T1000 (cell line): Measurements from ENCODE around the gene ADAMTS2.
A peak's percentile ranks its signal among the peaks of the same experiment; 100 is the strongest.

ENCODE experiments used
- DNase-seq: peaks from one replicate; lab custom pipeline; 2025; ENCODE audit warnings: mixed read lengths; lab: John Stamatoyannopoulos, UW

The ADAMTS2 gene

DNA sequence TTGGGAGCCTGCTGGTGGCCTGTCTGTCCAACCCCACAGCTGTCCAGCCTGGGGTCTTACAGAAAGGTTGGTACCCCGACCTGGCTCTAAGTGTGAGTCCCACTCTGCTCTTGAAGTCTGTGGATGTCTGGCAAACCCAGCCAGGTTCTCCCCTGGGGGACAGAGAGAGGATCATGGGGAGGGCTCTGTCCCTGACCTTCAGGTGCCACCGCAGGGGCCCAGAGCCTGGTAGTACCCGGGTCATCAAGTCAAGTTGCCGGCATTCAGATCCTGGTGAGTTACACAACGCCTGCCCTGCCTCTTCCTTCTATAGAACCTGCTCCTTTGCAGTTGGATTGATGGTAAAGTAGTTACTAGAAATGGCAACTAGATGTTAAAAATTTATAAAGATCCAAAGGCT lies 66.7 kb downstream of the ADAMTS2 start:
- no peak for DNase-seq

DNA sequence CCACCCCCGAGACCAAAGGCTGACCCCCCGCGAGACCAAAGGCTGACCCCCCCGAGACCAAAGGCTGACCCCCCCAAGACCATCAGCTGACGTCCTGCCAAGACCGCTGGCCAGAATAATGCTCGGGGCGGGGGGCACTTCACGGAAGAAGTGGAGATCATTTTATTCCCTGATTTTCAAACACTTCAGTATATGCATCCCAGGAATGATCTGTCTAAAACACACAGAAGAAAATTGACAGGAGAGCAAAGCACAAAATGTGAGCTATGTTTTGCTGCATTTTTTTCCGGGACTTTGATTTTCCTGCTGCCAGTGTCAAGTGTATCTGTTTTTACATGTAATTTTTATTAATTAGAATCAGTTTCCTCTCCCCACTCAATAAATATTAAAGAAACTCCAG lies 67.1 kb downstream of the ADAMTS2 start:
- no peak for DNase-seq

DNA sequence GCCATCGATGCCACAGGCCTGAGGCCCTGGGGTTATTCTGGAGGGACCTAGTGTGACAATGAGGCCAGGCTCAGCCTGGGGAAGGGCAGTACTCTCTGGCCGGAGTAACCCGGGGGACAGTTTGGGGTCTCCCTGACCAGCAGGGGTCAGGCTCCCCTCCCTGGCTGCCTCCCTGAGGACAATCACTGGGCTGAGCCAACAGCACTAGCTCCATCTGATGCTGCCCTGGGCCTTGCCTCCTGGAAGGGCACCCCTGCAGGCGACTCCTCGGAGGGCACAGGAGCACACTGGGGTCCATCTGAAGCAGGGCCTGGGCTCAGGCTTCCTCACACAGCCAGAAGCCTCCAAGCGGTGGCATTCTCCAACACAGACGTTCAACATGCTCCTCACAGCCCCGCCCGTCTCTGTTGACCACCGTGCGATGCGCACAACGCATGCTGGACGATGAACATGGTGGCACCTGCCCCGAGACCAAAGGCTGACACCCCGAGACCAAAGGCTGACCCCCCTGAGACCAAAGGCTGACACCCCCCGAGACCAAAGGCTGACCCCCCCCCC lies 68.3 kb downstream of the ADAMTS2 start:
- no peak for DNase-seq

DNA sequence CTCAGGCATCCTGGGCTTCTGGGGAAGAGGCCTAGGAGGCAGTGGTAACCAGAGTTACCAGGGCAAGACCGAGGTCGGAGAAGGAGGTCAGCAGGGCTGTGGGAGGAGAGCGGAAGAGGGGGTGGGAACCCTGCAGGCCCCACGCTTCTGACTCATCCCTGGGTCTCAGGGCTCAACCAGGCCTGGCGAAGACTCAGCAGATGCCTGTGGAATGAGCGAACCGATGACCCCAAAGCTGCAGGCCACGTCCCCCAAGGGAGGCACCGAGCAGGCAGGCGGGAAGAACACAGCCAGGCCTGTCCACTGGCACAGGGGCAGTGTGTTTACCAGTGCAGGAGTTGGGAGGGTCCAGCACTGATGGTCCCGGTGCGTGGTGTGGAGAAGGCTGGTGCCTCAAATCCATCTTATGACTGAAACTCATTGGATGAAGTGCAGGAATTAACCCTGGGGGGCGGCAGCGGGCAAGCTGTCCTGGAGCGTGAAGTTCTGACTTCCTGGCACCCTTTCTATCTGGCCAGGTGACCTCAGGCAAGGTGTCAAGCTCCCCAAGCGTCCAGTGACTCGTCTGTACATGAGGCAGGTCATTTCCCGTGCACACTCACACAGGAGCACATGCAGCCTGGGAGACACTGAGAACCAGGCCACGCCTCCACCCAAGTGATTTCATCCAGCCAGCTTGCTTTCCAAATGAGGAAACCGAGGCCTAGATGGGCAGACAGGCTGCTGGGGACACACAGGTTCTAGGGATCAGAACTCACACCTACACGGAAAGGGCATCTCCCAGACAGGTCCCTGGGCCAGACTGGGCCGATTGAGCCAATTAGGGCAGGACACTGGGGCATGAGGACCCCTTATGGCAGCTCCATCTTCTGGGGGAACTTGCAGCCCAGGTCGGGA lies 69.1 kb downstream of the ADAMTS2 start:
- peak; percentile 82 for DNase-seq

DNA sequence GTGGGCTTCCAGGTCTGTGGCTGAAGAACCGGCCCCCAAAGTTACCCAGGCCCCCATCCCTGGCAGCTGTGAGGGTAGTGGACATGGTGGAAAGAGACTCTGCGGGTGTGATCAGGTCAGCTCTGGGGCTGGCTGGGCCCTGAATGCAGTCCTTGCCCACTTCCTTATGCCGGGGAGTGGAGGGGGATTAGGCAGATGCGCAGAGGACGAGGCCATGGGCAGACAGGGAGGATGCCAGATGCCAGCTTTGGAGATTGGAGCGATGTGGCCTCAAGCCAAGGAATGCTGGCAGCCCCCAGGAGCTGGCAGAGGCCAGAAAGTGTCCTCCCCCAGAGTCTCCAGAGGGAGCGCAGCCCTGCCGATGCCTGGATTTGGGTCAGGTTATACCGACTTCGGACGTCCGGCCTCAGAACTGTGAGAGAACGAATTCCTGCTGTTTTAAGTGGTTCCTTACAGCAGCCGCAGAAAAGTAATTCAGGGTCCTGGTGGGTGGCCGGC lies 69.8 kb downstream of the ADAMTS2 start:
- no peak for DNase-seq

DNA sequence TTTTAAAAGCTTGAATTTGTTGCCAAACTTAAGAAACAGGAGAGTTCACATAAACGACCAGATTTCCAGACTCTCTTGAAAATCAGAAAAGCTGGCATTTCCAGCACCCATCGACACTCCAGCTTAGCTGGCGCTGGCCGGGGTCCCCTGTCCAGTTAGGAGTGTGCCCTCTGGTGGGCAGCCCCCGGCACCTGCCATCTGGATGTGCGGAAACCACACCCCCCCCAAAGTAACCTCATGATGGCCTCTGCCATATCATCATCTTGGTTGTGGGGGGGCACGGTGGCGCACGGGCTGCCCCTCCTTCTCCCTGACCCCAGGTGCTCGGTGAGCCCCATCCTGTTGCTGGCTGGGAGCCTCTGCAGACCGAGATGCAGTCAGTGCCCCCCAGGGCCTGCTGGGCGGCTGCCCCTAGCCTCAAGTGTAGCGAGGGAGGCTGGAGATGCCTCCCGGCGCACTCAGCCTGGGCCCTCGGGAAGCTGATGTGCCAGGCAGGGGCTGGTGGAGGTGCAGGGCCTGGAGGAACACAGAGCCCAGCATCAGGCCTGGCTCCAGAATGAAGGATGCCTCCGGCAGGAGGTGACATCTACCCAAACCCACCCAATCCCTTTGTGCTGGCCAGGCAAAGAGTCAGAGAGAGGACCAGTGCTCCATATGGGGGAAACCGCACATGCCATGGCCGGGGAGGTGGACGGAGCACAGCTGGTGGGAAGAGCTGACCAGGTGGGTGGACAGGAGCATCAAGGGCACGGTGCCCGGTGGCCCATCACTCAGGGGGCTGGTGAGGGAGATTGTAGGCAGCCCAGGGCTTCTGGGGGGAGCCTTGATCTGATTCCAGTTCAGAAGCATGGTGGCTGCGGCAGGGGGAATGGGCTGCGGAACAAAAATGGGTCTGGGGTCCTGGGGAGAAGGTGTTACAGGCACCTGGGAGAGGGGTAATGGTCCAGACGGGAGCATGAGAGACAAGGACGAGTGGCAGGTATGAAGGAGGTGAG lies 70.6 kb downstream of the ADAMTS2 start:
- DNase-seq: no peak

DNA sequence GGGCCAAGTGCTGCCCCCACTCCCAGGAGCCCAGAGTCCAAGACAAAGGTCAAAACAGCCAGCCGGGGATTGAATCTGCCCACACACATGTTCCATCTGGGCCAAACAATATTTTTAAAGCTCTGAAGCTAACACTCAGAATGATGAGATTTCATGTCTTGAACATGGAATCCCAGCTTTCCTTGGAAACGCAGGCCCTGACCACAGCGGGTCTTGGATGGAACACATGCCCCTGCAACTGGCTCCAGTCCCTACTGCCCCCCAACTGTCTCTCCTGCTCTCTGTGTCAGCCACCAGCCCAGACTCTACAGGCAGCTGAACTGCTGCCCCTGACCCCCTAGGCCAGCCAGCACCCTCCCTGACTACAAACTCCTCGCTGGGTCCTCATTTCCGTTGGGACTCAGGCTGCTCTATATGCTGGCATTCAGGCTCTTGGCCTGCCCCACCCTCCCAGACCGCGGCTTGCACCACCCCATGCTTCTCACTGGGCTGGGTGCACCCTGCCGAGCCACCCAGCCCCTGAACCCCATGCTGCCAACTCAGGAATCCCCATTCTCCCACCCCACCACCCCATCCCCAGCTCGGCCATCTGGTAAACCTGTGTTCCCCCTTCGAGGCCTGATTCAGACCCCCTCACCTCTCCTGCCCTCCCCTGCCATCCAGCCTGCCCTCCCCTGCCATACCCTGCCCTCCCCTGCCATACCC lies 71.7 kb downstream of the ADAMTS2 start:
- no peak for DNase-seq

DNA sequence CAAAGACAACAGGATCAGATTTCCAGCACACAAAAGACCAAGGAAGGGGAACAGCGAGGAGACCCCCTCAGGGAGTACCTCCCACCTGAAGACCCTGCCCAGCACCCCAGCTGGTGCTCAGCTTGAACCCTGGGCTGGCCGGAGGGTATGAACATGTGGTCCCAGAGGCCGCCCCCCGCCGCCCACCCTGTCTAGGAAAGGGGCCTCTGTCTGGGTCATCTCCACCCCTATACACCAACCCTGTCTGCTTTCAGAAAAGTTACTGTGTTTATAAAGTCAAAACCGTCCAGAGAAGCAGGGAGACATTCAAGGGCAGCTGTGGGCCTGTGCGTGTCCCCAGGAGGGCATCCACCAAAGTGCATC lies 72.2 kb downstream of the ADAMTS2 start:
- DNase-seq: no peak

DNA sequence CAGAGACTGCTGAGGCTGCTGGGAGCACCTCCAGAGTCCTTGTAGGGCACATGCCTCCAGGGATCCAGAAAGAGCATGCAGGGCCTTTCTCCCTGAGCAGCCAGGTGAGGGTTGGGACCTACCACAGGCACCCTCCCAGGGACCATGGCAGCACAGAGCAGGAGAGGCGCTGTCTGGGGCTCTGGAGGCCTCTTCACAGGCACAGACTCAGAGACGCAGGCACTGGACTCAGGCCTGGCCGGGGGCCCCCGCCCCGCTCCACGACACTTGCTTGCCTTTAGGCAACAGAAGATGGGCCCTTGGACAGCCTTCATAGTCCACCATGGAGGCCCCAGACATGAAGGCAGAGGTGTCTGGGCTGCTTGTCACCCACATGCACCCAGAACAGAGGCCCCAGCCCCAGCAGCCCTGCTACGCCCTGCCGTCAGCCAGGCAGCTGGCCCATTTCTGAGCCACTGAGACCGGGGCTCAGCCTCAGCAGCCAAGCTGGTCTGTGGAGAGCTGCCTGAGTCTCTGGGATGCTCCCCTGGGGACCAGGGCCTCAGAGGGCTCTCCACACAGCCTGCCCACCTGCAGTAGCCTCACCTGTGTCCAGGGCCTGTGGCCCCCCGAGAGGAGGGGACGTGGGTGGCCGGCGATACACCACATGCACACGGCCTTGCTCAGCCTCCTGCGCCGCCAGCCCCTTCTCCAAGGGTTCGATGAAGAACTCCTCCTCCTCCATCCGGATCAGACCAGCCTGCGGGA lies 72.8 kb downstream of the ADAMTS2 start:
- DNase-seq: no peak

DNA sequence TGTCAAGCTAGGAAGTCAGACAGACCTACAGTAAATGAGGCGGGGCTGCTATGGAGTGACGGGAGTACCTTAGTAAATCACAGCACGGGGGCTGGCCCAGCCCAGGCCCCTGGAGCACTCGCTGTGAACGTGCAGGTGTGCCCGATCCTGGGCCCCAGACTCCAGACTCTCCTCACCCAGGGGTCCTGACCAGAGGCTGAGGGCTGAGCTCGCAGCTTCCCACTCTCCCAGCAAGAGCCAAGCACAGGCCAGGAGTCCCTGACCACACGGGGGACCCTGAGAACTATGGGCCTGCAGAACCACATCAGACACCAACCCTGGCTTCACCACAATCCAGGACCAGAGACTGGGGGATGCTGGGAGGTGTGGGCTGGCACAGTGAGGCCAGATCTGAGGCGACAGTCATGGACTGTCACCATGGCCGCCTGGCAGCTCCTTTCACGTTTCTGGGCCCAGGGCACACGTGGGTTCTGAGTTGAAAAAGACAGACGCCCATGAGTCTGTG lies 73.4 kb downstream of the ADAMTS2 start:
- DNase-seq: no peak

DNA sequence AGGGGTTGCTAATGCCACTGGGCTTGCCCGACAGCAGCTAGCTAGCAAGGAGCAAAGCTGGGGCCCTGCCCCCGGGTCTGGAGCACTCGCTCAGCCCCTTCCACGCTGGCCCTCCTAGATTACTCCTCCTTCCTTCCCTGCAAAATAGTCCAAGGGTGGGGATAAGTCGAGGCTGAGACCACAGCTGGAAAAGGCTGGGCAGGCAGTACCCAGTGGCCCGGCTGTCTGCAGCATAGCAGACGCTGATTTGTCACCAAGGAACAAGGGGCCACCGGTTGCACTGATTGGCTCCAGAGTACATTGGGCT lies 73.9 kb downstream of the ADAMTS2 start:
- no peak for DNase-seq

DNA sequence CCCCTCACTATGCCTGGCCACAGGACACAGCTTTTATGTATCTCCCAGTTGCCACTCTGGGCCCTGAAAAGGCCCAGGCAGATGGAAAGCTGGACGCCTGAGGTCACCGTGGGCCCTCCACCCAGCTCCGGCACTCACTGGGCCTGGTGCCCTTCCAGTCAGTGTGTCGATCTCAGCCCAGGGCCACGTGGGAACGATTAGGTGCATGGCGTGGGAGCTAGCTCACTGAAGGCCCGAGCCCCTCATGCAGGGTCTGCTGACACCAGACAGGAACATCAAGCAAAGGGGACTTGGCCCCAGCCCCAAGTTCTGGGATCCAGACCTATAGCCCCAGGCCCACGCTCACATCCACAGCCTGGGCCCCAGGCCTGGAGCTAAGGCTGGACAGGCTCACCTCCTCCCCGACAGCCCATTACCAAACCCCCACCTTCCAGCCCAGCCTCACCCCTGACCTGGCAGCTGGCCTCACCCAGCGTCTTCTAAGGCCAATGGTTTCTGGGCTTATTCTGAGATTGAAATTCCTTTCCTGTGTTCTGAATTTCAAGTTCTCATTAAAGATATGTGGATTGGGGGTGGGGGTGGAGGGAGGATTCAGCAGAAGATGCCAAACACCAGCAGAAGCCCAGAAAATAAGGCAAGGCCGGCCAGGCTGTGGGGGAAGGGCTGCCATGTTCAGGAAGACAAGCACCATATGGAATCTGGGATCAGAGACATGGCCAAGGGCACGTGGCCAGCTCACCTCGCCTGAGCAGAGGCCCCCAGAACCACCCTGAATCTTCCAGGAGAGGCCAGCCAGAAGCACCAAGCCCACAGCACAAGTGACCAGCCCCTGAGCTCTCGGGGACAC lies 74.5 kb downstream of the ADAMTS2 start:
- no peak for DNase-seq

DNA sequence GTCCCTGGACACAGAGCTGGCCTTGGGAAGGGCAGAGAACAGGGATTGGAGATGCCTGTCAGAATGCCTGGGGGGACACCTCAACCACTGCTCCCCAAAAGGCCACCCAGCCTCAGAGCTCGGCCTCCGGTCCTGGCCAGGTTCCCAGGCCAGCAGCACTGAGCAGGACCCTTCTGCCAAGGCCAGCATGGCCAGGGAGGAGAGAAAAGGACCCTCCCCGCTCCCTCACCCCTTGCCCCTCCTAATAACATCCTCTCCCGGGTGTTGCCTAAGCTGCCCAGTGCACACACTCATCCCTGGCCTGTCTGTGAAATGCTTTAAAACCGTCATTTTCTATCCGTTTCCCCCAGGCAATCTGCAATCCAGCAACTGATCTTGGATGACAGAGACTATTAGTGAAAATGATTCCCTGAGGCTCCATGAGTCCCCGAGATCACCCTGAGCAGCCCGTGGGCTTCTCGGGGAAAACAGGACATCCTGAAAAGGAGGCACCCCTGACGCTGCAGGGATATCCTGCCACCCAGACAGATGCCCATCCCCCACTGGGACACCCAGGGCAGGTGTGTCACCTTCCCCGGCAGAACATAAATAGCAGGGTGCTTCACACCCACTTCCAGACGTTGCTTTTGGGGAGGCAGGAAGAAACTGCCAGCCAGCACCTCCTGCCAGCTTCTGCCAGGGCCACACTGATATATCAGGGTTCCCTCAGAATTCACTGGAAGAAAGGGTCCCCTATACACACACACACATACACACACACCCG lies 75.3 kb downstream of the ADAMTS2 start:
- DNase-seq: peak; percentile 26

DNA sequence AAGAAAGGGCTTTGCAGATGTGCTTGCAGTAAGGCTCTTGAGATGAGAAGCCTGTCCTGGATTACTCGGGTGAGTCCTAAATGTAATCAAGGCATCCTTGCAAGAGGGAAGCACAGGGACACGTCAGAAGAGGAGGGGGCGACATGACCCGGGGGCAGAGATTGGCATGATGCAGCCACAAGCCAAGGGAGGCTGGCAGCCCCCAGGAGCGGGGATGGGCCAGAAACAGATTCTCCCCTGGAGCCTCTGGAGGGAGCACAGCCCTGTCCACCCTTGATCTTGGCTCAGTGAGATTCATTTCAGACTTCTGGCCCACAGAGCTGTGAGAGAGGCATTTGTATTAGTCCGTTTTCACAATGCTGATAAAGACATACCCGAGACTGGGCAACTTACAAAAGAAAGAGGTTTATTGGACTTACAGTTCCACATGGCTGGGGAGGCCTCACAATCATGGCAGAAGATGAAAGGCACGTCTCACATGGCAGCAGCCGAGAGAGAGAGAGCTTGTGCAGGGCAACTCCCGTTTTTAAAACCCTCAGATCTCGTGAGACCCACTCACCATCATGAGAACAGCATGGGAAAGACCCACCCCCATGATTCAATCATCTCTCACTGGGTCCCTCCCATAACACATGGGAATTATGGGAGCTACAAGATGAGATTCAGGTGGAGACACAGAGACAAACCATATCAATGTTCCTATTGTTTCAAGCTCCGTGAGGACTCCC lies 76.1 kb downstream of the ADAMTS2 start:
- DNase-seq: no peak

DNA sequence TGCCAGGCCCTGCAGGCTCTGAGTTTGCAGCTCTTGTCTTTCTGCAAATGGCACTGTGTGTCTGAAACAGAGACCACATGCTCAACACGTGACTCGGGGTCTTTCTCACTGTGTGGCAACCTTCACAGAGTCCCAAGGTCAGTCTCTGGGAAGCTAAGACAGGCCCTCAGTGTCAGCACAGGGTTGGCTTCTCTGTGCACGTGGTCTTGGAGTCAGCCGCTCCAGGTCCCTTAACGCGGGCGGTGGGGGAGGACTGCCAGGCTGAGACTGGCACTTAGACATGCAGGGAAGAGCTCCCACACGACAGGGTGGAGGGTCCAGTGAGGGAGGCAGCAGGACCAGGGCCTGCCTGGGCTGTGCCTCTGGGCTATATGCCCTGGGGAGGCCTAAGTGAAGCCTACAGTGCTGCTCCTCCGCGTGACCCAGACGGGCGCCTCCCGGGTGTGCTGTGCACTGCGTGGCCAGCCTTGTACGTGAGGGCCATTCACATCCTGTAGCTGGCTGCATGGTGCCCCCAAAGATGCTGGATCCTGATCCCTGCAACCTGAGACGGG lies 76.8 kb downstream of the ADAMTS2 start:
- no peak for DNase-seq

DNA sequence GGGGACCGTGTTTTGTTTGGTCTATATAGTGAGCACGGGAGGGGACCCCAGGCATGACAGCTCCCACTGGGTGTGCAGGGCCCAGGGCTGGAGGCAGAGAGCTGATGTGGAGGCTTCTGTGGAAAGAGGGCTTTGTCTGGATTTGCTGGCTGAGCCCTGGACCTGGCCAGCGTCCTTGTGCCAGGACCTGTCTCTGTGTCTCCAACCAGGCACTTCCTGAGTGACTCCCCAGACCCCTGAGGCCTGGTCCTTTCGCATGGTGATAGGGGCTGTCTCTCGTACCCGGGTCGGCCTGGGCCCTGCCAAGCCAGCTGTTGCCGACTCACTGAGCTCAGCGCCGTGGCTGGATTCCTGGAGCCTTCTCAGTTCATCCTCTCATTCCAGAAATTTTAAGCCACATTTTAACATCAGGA lies 77.6 kb downstream of the ADAMTS2 start:
- no peak for DNase-seq

DNA sequence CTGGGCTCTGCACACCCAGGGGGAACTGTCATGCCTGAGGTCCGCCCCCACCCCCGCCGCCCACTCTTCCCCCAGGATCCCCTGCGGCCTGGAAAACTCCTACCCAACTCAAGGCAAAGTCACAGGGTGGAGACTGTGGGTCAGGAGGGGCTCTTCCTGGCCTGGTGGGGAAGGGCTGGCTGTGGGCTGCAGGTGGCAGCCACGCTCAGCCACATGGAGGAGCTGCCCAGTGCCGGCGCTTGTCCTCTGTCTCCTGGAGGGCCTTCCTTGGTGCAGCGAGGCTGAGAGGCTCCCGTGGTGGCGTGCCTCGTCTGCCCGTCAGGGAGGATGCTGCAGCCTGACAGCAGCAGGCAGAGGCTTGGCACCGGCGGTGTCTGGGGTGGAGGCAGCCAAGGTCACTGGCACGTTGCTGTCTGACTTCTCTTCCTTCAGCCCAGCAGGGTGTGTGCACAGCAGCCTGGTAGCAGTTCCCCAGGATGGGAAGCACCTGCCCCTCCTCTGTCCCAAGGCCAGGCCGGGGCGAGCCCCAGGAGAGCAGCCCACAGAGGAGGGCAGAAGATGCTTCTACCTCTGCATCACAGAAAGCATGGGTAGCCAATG lies 78.1 kb downstream of the ADAMTS2 start:
- no peak for DNase-seq
